HG03139 (cell line): ENCODE data around the gene MMEL1.
"Not testable (repeated sequence)": the region's sequence is repeated elsewhere in the genome, so short reads cannot be mapped to it uniquely, and the experiment has no call there.

Experiments
- ATAC-seq: cut with Tn5 transposase; IDR thresholded peaks from one replicate; pipeline ENCODE4 v1.9.1; 2021; ENCODE audit not compliant: unreplicated experiment

Gene MMEL1

DNA sequence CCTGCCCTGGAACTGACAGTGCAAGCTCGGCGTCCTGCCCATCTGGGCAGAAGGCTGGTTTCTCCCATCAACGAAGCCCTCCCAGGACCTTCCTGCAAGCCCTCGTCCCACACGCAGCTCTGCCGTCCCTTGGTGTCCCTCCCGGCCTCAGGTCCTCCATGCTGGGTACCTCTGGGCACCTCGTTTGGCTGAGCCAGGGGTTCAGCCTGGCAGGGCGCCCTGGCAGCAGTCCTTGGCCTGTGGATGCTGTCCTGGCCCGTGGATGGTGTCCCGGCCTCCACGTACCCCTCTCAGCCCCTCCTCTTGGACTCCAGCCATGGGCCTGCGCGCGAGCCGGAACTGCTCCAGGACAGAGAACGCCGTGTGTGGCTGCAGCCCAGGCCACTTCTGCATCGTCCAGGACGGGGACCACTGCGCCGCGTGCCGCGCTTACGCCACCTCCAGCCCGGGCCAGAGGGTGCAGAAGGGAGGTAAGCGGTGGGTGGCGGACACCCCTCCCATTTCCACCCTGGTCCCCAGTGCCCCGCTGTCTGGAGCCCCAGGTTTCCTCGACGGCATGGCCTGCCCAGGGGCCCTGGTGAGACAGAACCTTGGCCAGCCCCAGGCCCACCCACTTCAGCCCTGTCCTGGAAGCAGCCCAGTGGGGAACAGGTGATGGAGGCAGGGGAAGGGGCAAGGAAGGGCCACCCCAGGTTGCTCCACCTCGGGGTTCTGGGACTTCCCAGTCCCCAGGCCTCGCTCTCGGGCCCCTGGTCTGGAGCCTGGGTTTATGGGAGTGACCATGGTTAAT is 73.1 kb downstream of the MMEL1 start:
- no peak for ATAC-seq

- no peak for ATAC-seq
Observed at GRCh38 chr1:2558861-2559260, 74.0 kb downstream of the MMEL1 start.

DNA sequence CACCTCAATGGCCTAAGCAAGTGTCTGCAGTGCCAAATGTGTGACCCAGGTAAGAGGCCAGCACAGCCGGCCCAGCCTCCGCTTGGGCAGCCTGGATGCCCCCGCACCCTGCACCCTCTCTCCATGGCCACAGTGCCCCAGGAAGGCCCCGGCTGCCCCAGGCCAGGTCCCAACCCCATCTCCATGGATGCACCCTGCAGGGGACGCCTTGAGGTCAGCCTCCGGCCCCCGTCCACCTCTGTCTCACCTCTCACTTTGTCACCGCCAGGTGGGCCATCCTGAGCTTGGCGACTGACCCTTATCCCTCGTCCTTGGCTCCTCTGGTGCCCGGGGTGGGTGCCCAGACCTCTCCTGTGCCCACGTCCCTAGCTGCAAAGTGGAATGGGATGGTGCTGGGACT is 74.4 kb downstream of the MMEL1 start:
- ATAC-seq, result no peak

DNA sequence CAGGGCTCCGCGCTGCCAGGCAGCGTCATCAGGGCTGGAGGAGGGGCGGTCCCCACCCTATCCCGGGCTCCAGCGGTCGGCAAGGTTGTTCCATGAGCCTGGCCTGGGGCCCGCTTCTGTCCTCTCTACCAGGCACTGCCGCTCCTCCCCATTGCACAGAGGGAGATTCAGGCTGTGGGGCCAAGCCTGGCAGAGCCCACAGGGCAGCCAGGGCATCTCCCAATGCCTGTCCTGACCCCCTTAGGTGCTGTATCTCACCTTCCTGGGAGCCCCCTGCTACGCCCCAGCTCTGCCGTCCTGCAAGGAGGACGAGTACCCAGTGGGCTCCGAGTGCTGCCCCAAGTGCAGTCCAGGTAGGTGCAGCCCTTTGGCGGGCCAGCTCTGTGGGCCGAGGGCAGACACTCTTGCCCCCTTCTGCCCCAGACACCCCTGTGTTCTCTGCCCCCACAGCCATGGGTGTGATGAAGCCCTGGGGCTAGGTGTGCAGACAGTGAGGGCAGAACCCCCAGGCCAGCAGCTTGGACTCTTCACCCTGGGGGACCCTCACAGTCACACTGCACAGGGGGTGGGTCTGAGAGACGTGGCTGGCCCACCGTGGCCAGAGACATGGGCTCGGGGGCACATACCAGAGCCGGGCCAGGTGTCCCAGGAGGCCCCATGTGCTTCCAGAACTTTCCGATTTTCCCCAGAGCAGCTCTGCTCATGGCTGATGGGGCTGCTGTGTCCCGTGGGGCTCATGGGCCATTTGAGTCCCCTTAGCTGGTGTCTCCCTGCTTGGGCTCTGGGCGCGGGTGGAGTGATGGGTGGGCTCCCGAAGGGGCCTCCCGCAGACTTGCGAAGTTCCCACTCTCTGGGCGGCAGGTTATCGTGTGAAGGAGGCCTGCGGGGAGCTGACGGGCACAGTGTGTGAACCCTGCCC is 75.1 kb downstream of the MMEL1 start:
- ATAC-seq, result no peak

- peak; percentile 15 for ATAC-seq
Observed at GRCh38 chr1:2556678-2557481, 75.9 kb downstream of the MMEL1 start.

GRCh38 chr1:2556277-2556677 is 76.5 kb downstream of the MMEL1 start, which contains the start of gene TNFRSF14:
TSS of gene TNFRSF14 (plus strand) at chr1:2556371. CDS start at chr1:2556665, 294 bp downstream.
- ATAC-seq, result peak; percentile 26

GRCh38 chr1:2555634-2556276 is 77.1 kb downstream of the MMEL1 start:
- peak; percentile 29 for ATAC-seq

GRCh38 chr1:2554621-2555387 is 78.0 kb downstream of the MMEL1 start:
- no peak for ATAC-seq

DNA sequence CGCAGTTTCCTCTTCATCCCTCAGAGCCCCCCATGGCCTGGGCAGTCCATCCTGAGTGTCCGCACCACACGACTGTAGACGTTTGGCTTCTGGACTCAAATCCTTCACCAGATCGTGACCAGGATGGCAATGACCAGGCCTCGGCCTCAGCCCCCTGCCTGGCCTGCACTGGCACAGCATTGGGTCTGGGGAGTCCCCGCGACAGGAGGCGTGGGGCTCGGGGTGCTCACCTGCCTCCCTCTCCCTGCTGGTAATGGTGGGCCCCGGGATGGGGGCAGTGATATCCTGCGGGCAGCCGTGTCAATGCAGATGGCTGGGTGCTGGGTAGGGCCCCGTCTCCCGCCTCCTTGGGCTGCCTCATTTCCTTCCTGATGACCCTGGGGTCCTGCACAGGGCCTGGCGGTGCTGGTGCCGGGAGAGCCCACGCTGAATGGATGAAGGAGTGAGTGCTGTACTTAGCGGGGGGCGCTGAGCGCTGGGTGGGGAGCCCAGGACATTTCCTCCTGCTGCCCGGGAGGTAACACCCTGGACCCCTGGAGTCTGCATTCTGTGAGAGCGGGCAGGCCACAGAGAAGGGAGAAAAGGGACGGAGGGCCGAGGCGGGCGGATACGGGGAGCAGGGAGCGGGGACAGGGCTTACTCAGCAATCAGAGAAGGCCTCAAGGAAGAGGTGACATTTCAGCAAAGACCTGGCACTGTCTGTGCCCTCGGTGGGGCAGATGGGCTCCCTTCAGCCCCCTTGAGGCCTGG is 78.8 kb downstream of the MMEL1 start:
- ATAC-seq, result no peak

- not testable (repeated sequence) for ATAC-seq
Observed at GRCh38 chr1:2553076-2553475, 79.7 kb downstream of the MMEL1 start.

GRCh38 chr1:2552189-2552588 is 80.6 kb downstream of the MMEL1 start:
- ATAC-seq, result no peak

DNA sequence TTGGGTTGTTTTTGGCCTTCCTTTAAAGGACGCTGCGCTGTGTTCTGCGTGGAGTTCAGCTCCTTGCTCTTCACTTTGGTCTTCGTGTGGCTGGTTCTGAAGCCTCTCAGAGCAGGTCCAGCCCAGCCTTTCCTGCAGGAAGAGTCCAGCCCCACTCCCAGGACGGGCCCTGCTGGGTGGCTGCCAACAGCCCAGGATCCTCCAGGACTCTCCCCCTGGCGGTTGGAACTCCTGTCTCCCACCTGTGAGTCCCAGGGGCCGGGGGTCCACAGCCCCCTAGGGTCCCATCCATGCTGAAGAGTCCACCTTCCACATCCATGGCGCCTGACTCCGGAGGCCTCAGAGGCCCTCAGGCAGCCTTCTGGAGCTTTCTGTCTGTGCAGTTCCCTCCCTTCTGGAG is 81.3 kb downstream of the MMEL1 start:
- ATAC-seq, result not testable (repeated sequence)

- not testable (repeated sequence) for ATAC-seq
Observed at GRCh38 chr1:2550309-2550861, 82.4 kb downstream of the MMEL1 start.

DNA sequence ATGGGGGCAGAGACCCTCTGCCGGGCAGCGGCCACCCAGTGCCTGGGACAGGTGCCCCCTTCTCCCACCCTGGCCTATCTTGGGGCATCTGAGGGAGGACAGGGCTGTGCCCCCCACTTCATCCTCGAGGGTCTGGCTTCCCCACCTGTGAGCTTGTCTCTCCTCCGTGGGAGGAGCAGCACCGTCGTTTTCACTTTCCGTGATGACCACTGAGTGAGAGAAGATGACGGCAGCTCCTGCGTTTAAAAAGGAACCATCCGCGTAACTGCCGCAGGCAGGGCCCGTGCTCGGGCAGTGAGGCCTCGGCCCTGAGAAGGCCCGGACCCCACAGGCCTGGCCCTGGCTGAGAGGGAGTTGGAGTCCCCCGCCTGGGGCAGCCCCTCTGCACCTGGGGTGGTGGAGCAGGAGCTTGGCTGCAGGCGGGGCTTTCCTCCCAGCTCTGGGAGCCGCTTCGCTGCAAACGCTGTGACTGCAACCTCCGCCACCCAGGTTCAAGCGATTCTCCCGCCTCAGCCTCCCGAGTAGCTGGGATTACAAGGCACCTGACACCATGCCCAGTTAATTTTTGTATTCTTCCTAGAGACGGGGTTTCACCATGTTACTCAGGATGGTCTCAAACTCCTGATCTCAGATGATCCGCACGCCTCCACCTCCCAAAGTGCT is 83.3 kb downstream of the MMEL1 start:
- not testable (repeated sequence) for ATAC-seq

GRCh38 chr1:2548068-2548589 is 84.7 kb downstream of the MMEL1 start:
- no peak for ATAC-seq

- ATAC-seq, result no peak
Observed at GRCh38 chr1:2547210-2548067, 85.4 kb downstream of the MMEL1 start.
